GM18502 (cell line): ENCODE data around the gene ZRANB1.

Source experiments
- ATAC-seq: cut with Tn5 transposase; IDR thresholded peaks from one replicate; pipeline ENCODE4 v1.9.1; 2021; ENCODE audit warnings: mild to moderate bottlenecking; ENCODE audit not compliant: unreplicated experiment, poor library complexity

The ZRANB1 gene

GRCh38 chr10:124918191-124918830, 23.6 kb upstream of the ZRANB1 start:
- no peak for ATAC-seq

GRCh38 chr10:124918906-124919305, 23.0 kb upstream of the ZRANB1 start:
- ATAC-seq = no peak

GRCh38 chr10:124921261-124921660, 20.7 kb upstream of the ZRANB1 start:
- no peak for ATAC-seq

- ATAC-seq = no peak
These were observed 18.2 kb upstream of the ZRANB1 start for GRCh38 chr10:124923684-124924083.

- ATAC-seq = no peak
These were observed 15.4 kb upstream of the ZRANB1 start for GRCh38 chr10:124926548-124926947.

GRCh38 chr10:124928087-124928486, 13.8 kb upstream of the ZRANB1 start:
- ATAC-seq = no peak

- ATAC-seq = no peak
These were observed 13.4 kb upstream of the ZRANB1 start for GRCh38 chr10:124928545-124928944.

- no peak for ATAC-seq
These were observed 6.0 kb upstream of the ZRANB1 start for GRCh38 chr10:124935946-124936345.

GRCh38 chr10:124936813-124937212, 5.1 kb upstream of the ZRANB1 start:
- ATAC-seq = no peak

GRCh38 chr10:124939290-124939689, 2.6 kb upstream of the ZRANB1 start:
- ATAC-seq = no peak

- no peak for ATAC-seq
These were observed 620 bp downstream of the ZRANB1 start for GRCh38 chr10:124942317-124943169.

GRCh38 chr10:124943301-124944092, 1.6 kb downstream of the ZRANB1 start:
- ATAC-seq = no peak

GRCh38 chr10:124944982-124945381, 3.1 kb downstream of the ZRANB1 start:
- no peak for ATAC-seq

- ATAC-seq = no peak
These were observed 5.0 kb downstream of the ZRANB1 start for GRCh38 chr10:124946945-124947344.

GRCh38 chr10:124949543-124949942, 7.6 kb downstream of the ZRANB1 start:
- ATAC-seq = no peak

GRCh38 chr10:124952123-124952522, 10.2 kb downstream of the ZRANB1 start:
- ATAC-seq = no peak

GRCh38 chr10:124953421-124953820, 11.5 kb downstream of the ZRANB1 start:
- no peak for ATAC-seq

- ATAC-seq = no peak
These were observed 13.3 kb downstream of the ZRANB1 start for GRCh38 chr10:124955243-124955642.

- no peak for ATAC-seq
These were observed 13.9 kb downstream of the ZRANB1 start for GRCh38 chr10:124955868-124956267.

- ATAC-seq = no peak
These were observed 14.8 kb downstream of the ZRANB1 start for GRCh38 chr10:124956764-124957163.

GRCh38 chr10:124957404-124957947, 15.6 kb downstream of the ZRANB1 start:
- ATAC-seq = no peak
